A549 (cell line): Measurements from ENCODE around the gene EIF4E2. TPM values are rescaled to one million over a fixed set of nuclear protein-coding genes. Genes with fewer than 3 reads are reported as not detected.
A peak's percentile ranks its signal among the peaks of the same experiment; 100 is the strongest.

Experiments
- ATAC-seq, 2 experiments: fragments of 200-7000 bp in 1 of 2; fragments of >200 bp in 1 of 2; cut with Nextera tagmentation in 1 of 2; cut with Tn5 transposase in 1 of 2; 3 replicates each; pipeline versions ENCODE4 v1.8.0 to v1.9.1; 2018 to 2020; ENCODE audit warnings: mild to moderate bottlenecking in 1 of 2, moderate library complexity in 1 of 2
- CTCF ChIA-PET: fragments of 300-600 bp; sonication (Branson Sonifier 250); formaldehyde crosslinking; extraction: SDS; loops from one replicate; lab custom pipeline; 2021; ENCODE audit warnings: antibody characterized with exemption, inconsistent platforms; lab: Yijun Ruan, JAX
- POLR2A ChIA-PET: fragments of 350-600 bp; formaldehyde crosslinking; extraction: SDS; loops from one replicate; lab custom pipeline; 2021; ENCODE audit warnings: antibody characterized with exemption, inconsistent platforms; lab: Yijun Ruan, JAX
- DNase-seq, 2 experiments: peaks; one replicate each; pipeline versions ENCODE4 v3.0.0 to v3.0.0-alpha.2; 2011 to 2016; ENCODE audit warnings: low read depth in 1 of 2, low spot score in 1 of 2
- FAIRE-seq: peaks from 2 replicates; lab custom pipeline; 2011; peaks lifted over from hg19 to GRCh38; lab: Jason Lieb, UNC
- H3K27ac ChIP-seq, 2 experiments: fragments of >200 bp; sonication (Bioruptor Twin); formaldehyde crosslinking; 3 replicates each; pipeline ENCODE4 v1.5.1; 2016 to 2017
- H3K4me1 ChIP-seq: fragments of >200 bp; sonication (Bioruptor Twin); formaldehyde crosslinking; 3 replicates; pipeline ENCODE4 v1.6.1; 2016
- H3K4me2 ChIP-seq: fragments of >200 bp; sonication (Bioruptor Twin); formaldehyde crosslinking; 3 replicates; pipeline ENCODE4 v1.6.1; 2016
- H3K4me3 ChIP-seq: fragments of >200 bp; sonication (Bioruptor Twin); formaldehyde crosslinking; 3 replicates; pipeline ENCODE4 v1.5.1; 2016
- H3K9me3 ChIP-seq: fragments of >200 bp; sonication (Bioruptor Twin); formaldehyde crosslinking; 3 replicates; pipeline ENCODE4 v1.6.1; 2016
- ATOH8 ChIP-seq: fragments of 250-450 bp; sonication (Bioruptor Pico); IDR thresholded peaks from 2 replicates; pipeline ENCODE4 v1.5.0; 2020; ENCODE audit warnings: low read depth, mild to moderate bottlenecking, moderate library complexity
- BCL3 ChIP-seq: fragments of >200 bp; sonication (Bioruptor Twin); formaldehyde crosslinking; IDR thresholded peaks from 3 replicates; pipeline ENCODE4 v1.6.1; 2016
- CHD4 ChIP-seq: fragments of 200-600 bp; sonication (generic); IDR thresholded peaks from 2 replicates; pipeline ENCODE4 v1.6.1; 2016; ENCODE audit warnings: antibody characterized with exemption, mild to moderate bottlenecking, borderline replicate concordance
- E2F6 ChIP-seq: IDR thresholded peaks from 2 replicates; pipeline ENCODE4 v1.6.1; 2012; ENCODE audit warnings: low read depth, borderline replicate concordance
- EHF ChIP-seq: fragments of 250-450 bp; sonication (Bioruptor Pico); IDR thresholded peaks from 2 replicates; pipeline ENCODE4 v1.5.0; 2020; ENCODE audit warnings: mild to moderate bottlenecking
- ELK1 ChIP-seq: fragments of 150-350 bp; IDR thresholded peaks from 2 replicates; pipeline ENCODE4 v1.6.1; 2014; ENCODE audit warnings: low read depth, mild to moderate bottlenecking, low read length
- EP300 ChIP-seq, 2 experiments: fragments of >200 bp; sonication (Bioruptor Twin); formaldehyde crosslinking; IDR thresholded peaks; 2 replicates in 1 of 2; 3 replicates in 1 of 2; pipeline ENCODE4 v1.6.1; 2016 to 2017
- FOSB ChIP-seq: fragments of 250-450 bp; sonication (Bioruptor Pico); IDR thresholded peaks from 2 replicates; pipeline ENCODE4 v1.5.0; 2020; ENCODE audit warnings: mild to moderate bottlenecking, moderate library complexity
- FOSL2 ChIP-seq, 2 experiments: fragments of 450-650 bp in 1 of 2; fragments of >200 bp in 1 of 2; sonication (Bioruptor Twin) in 1 of 2; formaldehyde crosslinking; IDR thresholded peaks; 2 replicates each; pipeline versions ENCODE4 v1.5.0 to v1.6.1; 2016 to 2020; ENCODE audit warnings: mild to moderate bottlenecking in 1 of 2, moderate library complexity in 1 of 2
- FOXS1 ChIP-seq: fragments of 250-450 bp; sonication (Bioruptor Pico); IDR thresholded peaks from 2 replicates; pipeline ENCODE4 v1.5.0; 2020; ENCODE audit warnings: mild to moderate bottlenecking, moderate library complexity
- HEYL ChIP-seq: fragments of 250-450 bp; sonication (Bioruptor Pico); IDR thresholded peaks from 2 replicates; pipeline ENCODE4 v1.8.0; 2021; ENCODE audit warnings: mild to moderate bottlenecking, moderate library complexity
- HOXA7 ChIP-seq: fragments of 250-450 bp; sonication (Bioruptor Pico); IDR thresholded peaks from 2 replicates; pipeline ENCODE4 v1.5.0; 2020; ENCODE audit warnings: mild to moderate bottlenecking, moderate library complexity
- HOXB13 ChIP-seq: fragments of 250-450 bp; sonication (Bioruptor Pico); IDR thresholded peaks from 2 replicates; pipeline ENCODE4 v1.5.0; 2020; ENCODE audit warnings: low read depth, mild to moderate bottlenecking, moderate library complexity
- JUNB ChIP-seq: fragments of >200 bp; sonication (Bioruptor Twin); formaldehyde crosslinking; IDR thresholded peaks from 2 replicates; pipeline ENCODE4 v1.6.1; 2016
- MAFK ChIP-seq: fragments of 450-650 bp; IDR thresholded peaks from 2 replicates; pipeline ENCODE4 v1.6.1; 2014; ENCODE audit not compliant: partially characterized antibody
- MAZ ChIP-seq: fragments of 150-350 bp; IDR thresholded peaks from 2 replicates; pipeline ENCODE4 v1.6.1; 2014; ENCODE audit warnings: antibody characterized with exemption, low read depth, low read length, borderline replicate concordance
- NFE2L2 ChIP-seq: fragments of 150-350 bp; conservative IDR thresholded peaks from 2 replicates; pipeline ENCODE4 v1.6.1; 2014; ENCODE audit warnings: low read length
- NPAS2 ChIP-seq: fragments of 250-450 bp; sonication (Bioruptor Pico); IDR thresholded peaks from 2 replicates; pipeline ENCODE4 v1.8.0; 2022; ENCODE audit warnings: mild to moderate bottlenecking, moderate library complexity, borderline replicate concordance
- PHF8 ChIP-seq: fragments of 200-600 bp; sonication (generic); IDR thresholded peaks from 2 replicates; pipeline ENCODE4 v1.6.1; 2016; ENCODE audit warnings: low read depth, mild to moderate bottlenecking, antibody characterized with exemption, moderate library complexity, borderline replicate concordance
- POLR2A ChIP-seq: IDR thresholded peaks from 2 replicates; pipeline ENCODE4 v1.6.1; 2012; ENCODE audit warnings: mild to moderate bottlenecking, low read length
- POLR2AphosphoS2 ChIP-seq: conservative IDR thresholded peaks from 2 replicates; pipeline ENCODE4 v1.6.1; 2012; ENCODE audit warnings: low read length, improper control_type of control experiment, inconsistent platforms
- RCOR1 ChIP-seq: fragments of 150-350 bp; IDR thresholded peaks from 2 replicates; pipeline ENCODE4 v1.6.1; 2014; ENCODE audit warnings: antibody characterized with exemption, low read length, low read depth
- RFX5 ChIP-seq: fragments of 450-650 bp; IDR thresholded peaks from 2 replicates; pipeline ENCODE4 v1.7.1; 2014; ENCODE audit warnings: antibody characterized with exemption, mild to moderate bottlenecking, moderate library complexity
- SMC3 ChIP-seq: fragments of >200 bp; sonication (Bioruptor Twin); formaldehyde crosslinking; IDR thresholded peaks from 3 replicates; pipeline ENCODE4 v1.6.1; 2018; ENCODE audit warnings: inconsistent platforms
- TP53 ChIP-seq: fragments of 250-450 bp; sonication (Bioruptor Pico); IDR thresholded peaks from 2 replicates; pipeline ENCODE4 v1.5.0; 2021; ENCODE audit warnings: mild to moderate bottlenecking, moderate library complexity
- ZFP36 ChIP-seq: fragments of 450-650 bp; IDR thresholded peaks from 2 replicates; pipeline ENCODE4 v1.6.1; 2014; ENCODE audit warnings: borderline replicate concordance; ENCODE audit not compliant: partially characterized antibody
- ZNF302 ChIP-seq: fragments of 250-450 bp; sonication (Bioruptor Pico); IDR thresholded peaks from 2 replicates; pipeline ENCODE4 v1.9.0; 2021; ENCODE audit warnings: inconsistent platforms, mild to moderate bottlenecking, moderate library complexity
- ZSCAN20 ChIP-seq: fragments of 250-450 bp; sonication (Bioruptor Pico); IDR thresholded peaks from 2 replicates; pipeline ENCODE4 v1.8.0; 2022; ENCODE audit warnings: mild to moderate bottlenecking, moderate library complexity
- WGBS: methylation state at CpG from one replicate; pipeline ENCODE4 v1.1.6; 2017; ENCODE audit errors: missing lambda C conversion rate; 5-methylcytosine and 5-hydroxymethylcytosine counted together
- polyA plus RNA-seq, 4 experiments: library from polyadenylated mRNA; depleted of rRNA in 3 of 4; stranded (reverse); fragments of >200 nt; fragmentation: RNase III in 1 of 4; extraction: RNeasy Plus Mini Kit Qiagen cat#74134 plus additional on column Dnase treatment in 1 of 4; gene quantifications; 2 replicates in 3 of 4; 3 replicates in 1 of 4; pipeline ENCODE4 v1.2.3, GENCODE V29; 2011 to 2017

Gene EIF4E2
- polyA plus RNA-seq, 2 of the 4 experiments (the other 2 are of a cell fraction), result 49.1 to 177 TPM

GRCh38 chr2:232524771-232525170 lies 25.7 kb upstream of the EIF4E2 start:
- TF ChIP-seq ATOH8 (CRISPR knock-in tag) (no peak), FOXS1 (CRISPR knock-in tag) (no peak), ZFP36 (no peak), SMC3 (no peak), MAZ (no peak), JUNB (no peak), HEYL (CRISPR knock-in tag) (no peak), POLR2AphosphoS2 (no peak), HOXB13 (CRISPR knock-in tag) (no peak), E2F6 (no peak), ZNF302 (CRISPR knock-in tag) (no peak)
- no peak overlapping the region for H3K4me3 ChIP-seq
- ChIA-PET CTCF (interaction anchor here (0.9 to 8.2 kb wide), 21 partner anchors 8 to 724 kb away, joined by 3 to 107 read pairs (median 5); no protein-coding TSS in a partner anchor), POLR2A (interaction anchor here (2.6 kb wide), 1 partner anchor 26 kb away, joined by 13 read pairs; the partner anchor contains the start of genes EIF4E2 and TIGD1)
- FAIRE-seq, result no peak
- H3K4me1 ChIP-seq, result peaks cover 17% of the 10 kb centered on the region; the same call in 1 of the 3 replicates
- no peak overlapping the region for H3K27ac ChIP-seq
- 55% methylated on average over 2 of the region's 6 CpGs for WGBS
- peak overlapping the region; percentile 93 for H3K4me2 ChIP-seq
- ATAC-seq, result no peak
- H3K9me3 ChIP-seq, result no peaks in the 10 kb centered on the region
- no peak for DNase-seq

GRCh38 chr2:232525199-232525598 lies 25.3 kb upstream of the EIF4E2 start:
- ATAC-seq (no peak), FAIRE-seq (no peak), DNase-seq (no peak)
- CTCF ChIA-PET, result interaction anchor here (5.2 kb wide), 1 partner anchor 62 kb away, joined by 39 read pairs; no protein-coding TSS in a partner anchor
- TF ChIP-seq HOXA7 (CRISPR knock-in tag), result no peak
- no peak for TF ChIP-seq ZFP36
- TF ChIP-seq NPAS2 (CRISPR knock-in tag), result no peak
- no peak for TF ChIP-seq FOSB (CRISPR knock-in tag)
- no peak for TF ChIP-seq PHF8
- TF ChIP-seq CHD4, result no peak
- no peak for TF ChIP-seq EP300 (IDR thresholded peaks at IDR 0.05)
- TF ChIP-seq SMC3, result no peak
- Histone ChIP-seq H3K27ac (no peak overlapping the region), H3K9me3 (no peaks in the 10 kb centered on the region), H3K4me1 (peaks cover 17% of the 10 kb centered on the region; the same call in 1 of the 3 replicates), H3K4me3 (no peak overlapping the region), H3K4me2 (no peak overlapping the region)
- POLR2A ChIA-PET, result interaction anchor here (2.6 kb wide), 1 partner anchor 25 kb away, joined by 13 read pairs; the partner anchor contains the start of genes EIF4E2 and TIGD1
- WGBS, result 83% methylated on average over 2 of the region's 14 CpGs

- CTCF ChIA-PET, result no interaction called here
- Histone ChIP-seq H3K4me3 (no peak within 1 kb of the TSS), H3K9me3 (no peaks in the 10 kb centered on the region), H3K27ac (no peak within 1 kb of the TSS), H3K4me2 (no peak within 1 kb of the TSS), H3K4me1 (peaks cover 17% of the 10 kb centered on the region; the same call in 1 of the 3 replicates)
- POLR2A ChIA-PET, result no interaction called here
- ATAC-seq (no peak), DNase-seq (peak in 1 of 2 experiments; percentile 15), FAIRE-seq (no peak)
- WGBS, result 82% methylated on average over 5 of the region's 18 CpGs
- TF ChIP-seq ZFP36 (no peak), MAFK (no peak), E2F6 (no peak), EHF (CRISPR knock-in tag) (no peak), ELK1 (no peak), NFE2L2 (no peak), RFX5 (no peak), BCL3 (no peak), TP53 (no peak), FOXS1 (CRISPR knock-in tag) (no peak), ZSCAN20 (CRISPR knock-in tag) (no peak), RCOR1 (no peak), POLR2A (no peak), FOSL2 (IDR thresholded peaks at IDR 0.05) (no peak), FOSL2 (CRISPR knock-in tag; IDR thresholded peaks at IDR 0.05) (no peak), ATOH8 (CRISPR knock-in tag) (no peak)
Measured at GRCh38 chr2:232525791-232526371, 24.6 kb upstream of the EIF4E2 start, which contains the start of gene CHRND. TSS of gene CHRND (plus strand) at chr2:232526160. CDS start at chr2:232526216, 56 bp downstream.
